ENCODE data around the gene PCGF5.

The PCGF5 gene

GRCh38 chr10:91328320-91328984, 108.0 kb downstream of the PCGF5 start:
- DNase-seq (ENCODE audit: low read depth): no peak
- TF ChIP-seq, protein P1, sequence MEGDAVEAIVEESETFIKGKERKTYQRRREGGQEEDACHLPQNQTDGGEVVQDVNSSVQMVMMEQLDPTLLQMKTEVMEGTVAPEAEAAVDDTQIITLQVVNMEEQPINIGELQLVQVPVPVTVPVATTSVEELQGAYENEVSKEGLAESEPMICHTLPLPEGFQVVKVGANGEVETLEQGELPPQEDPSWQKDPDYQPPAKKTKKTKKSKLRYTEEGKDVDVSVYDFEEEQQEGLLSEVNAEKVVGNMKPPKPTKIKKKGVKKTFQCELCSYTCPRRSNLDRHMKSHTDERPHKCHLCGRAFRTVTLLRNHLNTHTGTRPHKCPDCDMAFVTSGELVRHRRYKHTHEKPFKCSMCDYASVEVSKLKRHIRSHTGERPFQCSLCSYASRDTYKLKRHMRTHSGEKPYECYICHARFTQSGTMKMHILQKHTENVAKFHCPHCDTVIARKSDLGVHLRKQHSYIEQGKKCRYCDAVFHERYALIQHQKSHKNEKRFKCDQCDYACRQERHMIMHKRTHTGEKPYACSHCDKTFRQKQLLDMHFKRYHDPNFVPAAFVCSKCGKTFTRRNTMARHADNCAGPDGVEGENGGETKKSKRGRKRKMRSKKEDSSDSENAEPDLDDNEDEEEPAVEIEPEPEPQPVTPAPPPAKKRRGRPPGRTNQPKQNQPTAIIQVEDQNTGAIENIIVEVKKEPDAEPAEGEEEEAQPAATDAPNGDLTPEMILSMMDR (conservative IDR thresholded peaks at IDR 0.05; ENCODE audit: low read depth, low read length): no peak
- no peak overlapping the region for H3K4me3 ChIP-seq (ENCODE audit: low read depth, low read length)
